Hair follicular keratinocyte (primary cell): Measurements from ENCODE around the gene TMEM239. TPM values are rescaled to one million over a fixed set of nuclear protein-coding genes. Genes with fewer than 3 reads are reported as not detected.

Source experiments
- total RNA-seq: library from RNA; depleted of rRNA; stranded (reverse); fragments of >200 nt; gene quantifications from 2 replicates; pipeline ENCODE4 v1.2.3, GENCODE V29; 2015

TMEM239 gene
- not detected in 2 replicates for total RNA-seq

GRCh38 chr20:2816030-2816582 is at the start of gene TMEM239:
Gene TMEM239, plus strand, starts transcription at chr20:2816364. Its CDS starts 191 bp downstream, at chr20:2816555.

GRCh38 chr20:2800521-2801285 is 15.5 kb upstream of the TMEM239 start, which contains the start of gene CPXM1:
Gene CPXM1, minus strand, starts transcription at chr20:2800627. Its CDS starts 55 bp downstream, at chr20:2800572.

GRCh38 chr20:2814587-2815051 is 1.5 kb upstream of the TMEM239 start, which contains the start of gene C20orf141:
Gene C20orf141, plus strand, starts transcription at chr20:2814987. Its CDS starts 198 bp downstream, at chr20:2815185.

GRCh38 chr20:2840138-2840966 is 24.2 kb downstream of the TMEM239 start, which contains the start of the genes PCED1A and VPS16:
Gene PCED1A, minus strand, starts transcription at chr20:2840655. Its CDS starts 743 bp downstream, at chr20:2839912.
Gene VPS16, plus strand, starts transcription at chr20:2840745. Its CDS starts 30 bp downstream, at chr20:2840775.

Other genes with a start within 250 kb of the TMEM239 start
- gene NOP56, start 163.7 kb upstream of the TMEM239 start, total RNA-seq: 86.1 and 222 TPM in 2 replicates
- 98.9 and 142 TPM in 2 replicates for gene IDH3B, start 152.1 kb upstream of the TMEM239 start, total RNA-seq
- 0.15 and 0.39 TPM in 2 replicates for gene EBF4, start 123.6 kb upstream of the TMEM239 start, total RNA-seq
- gene CPXM1, start 15.7 kb upstream of the TMEM239 start, total RNA-seq: not detected in 2 replicates
- not detected in 2 replicates for gene C20orf141, start 1.4 kb upstream of the TMEM239 start, total RNA-seq
- gene PCED1A, start 24.3 kb downstream of the TMEM239 start, total RNA-seq: 12.2 and 14.3 TPM in 2 replicates
- gene VPS16, start 24.4 kb downstream of the TMEM239 start, total RNA-seq: 26.0 and 28.3 TPM in 2 replicates
- gene PTPRA, start 57.1 kb downstream of the TMEM239 start, total RNA-seq: 33.2 and 35.5 TPM in 2 replicates
- 1.3 TPM in 1 of 2 replicates, not detected in the other for gene GNRH2, start 227.3 kb downstream of the TMEM239 start, total RNA-seq
- 87.9 and 128 TPM in 2 replicates for gene MRPS26, start 229.7 kb downstream of the TMEM239 start, total RNA-seq